IMR-90 (cell line): ENCODE results near the gene SNX5. TPM values are rescaled to one million over a fixed set of nuclear protein-coding genes. Genes with fewer than 3 reads are reported as not detected.

Experiments
- ATAC-seq: fragments of 200-7000 bp; cut with Tn5 transposase; 2 replicates; pipeline ENCODE4 v1.9.1; 2020; ENCODE audit warnings: low read depth, mild to moderate bottlenecking, moderate library complexity
- BruUV-seq: library from RNA; stranded (reverse); fragments of 400-500 nt; replicated peaks from 2 replicates; lab custom pipeline; 2021; lab: Mats Ljungman, UMichigan
- CTCF ChIA-PET: fragments of 300-600 bp; formaldehyde crosslinking; extraction: SDS; loops from one replicate; lab custom pipeline; 2021; ENCODE audit warnings: antibody characterized with exemption; lab: Yijun Ruan, JAX
- POLR2A ChIA-PET: fragments of 300-600 bp; sonication (Branson Sonifier 250); formaldehyde crosslinking; loops from one replicate; lab custom pipeline; 2022; ENCODE audit warnings: antibody characterized with exemption; ENCODE audit not compliant: unreplicated experiment; lab: Charles Lee
- DNase-seq: peaks from one replicate; pipeline ENCODE4 v3.0.0; 2013
- H2AFZ ChIP-seq: replicated peaks from 2 replicates; pipeline ENCODE3; 2013; ENCODE audit warnings: low read length, mild to moderate bottlenecking; ENCODE audit not compliant: poor library complexity
- H2AK5ac ChIP-seq: 2 replicates; pipeline ENCODE4 v1.6.1; 2013; ENCODE audit warnings: low read depth, low read length, inconsistent platforms
- H2AK9ac ChIP-seq: replicated peaks from 2 replicates; pipeline ENCODE3; 2013; ENCODE audit warnings: mild to moderate bottlenecking, low read depth, low read length, moderate library complexity; ENCODE audit not compliant: poor library complexity
- H2BK120ac ChIP-seq: 2 replicates; pipeline ENCODE4 v1.6.1; 2013; ENCODE audit warnings: low read depth, low read length, inconsistent platforms
- H2BK15ac ChIP-seq: 3 replicates; pipeline ENCODE4 v1.6.1; 2013; ENCODE audit warnings: low read depth, low read length, inconsistent platforms
- H2BK20ac ChIP-seq: 2 replicates; pipeline ENCODE4 v1.6.1; 2013; ENCODE audit warnings: low read depth, mild to moderate bottlenecking, inconsistent platforms, low read length, moderate library complexity
- H2BK5ac ChIP-seq: 2 replicates; pipeline ENCODE4 v1.6.1; 2013; ENCODE audit warnings: mild to moderate bottlenecking, low read depth, low read length, inconsistent platforms; ENCODE audit not compliant: poor library complexity, severe bottlenecking
- H3K14ac ChIP-seq: replicated peaks from 2 replicates; pipeline ENCODE4 v1.6.1; 2013; ENCODE audit warnings: low read depth, low read length, inconsistent platforms
- H3K18ac ChIP-seq: 2 replicates; pipeline ENCODE4 v1.6.1; 2013; ENCODE audit warnings: low read depth, low read length, control low read depth
- H3K23ac ChIP-seq: 2 replicates; pipeline ENCODE4 v1.6.1; 2013; ENCODE audit warnings: low read depth, low read length, inconsistent platforms
- H3K27ac ChIP-seq: 2 replicates; pipeline ENCODE4 v1.5.1; 2013; ENCODE audit warnings: mild to moderate bottlenecking, control low read depth, low read length; ENCODE audit not compliant: insufficient read depth
- H3K27me3 ChIP-seq: 2 replicates; pipeline ENCODE4 v1.6.1; 2013; ENCODE audit warnings: low read length; ENCODE audit not compliant: control insufficient read depth, insufficient read depth
- H3K36me3 ChIP-seq: 2 replicates; pipeline ENCODE4 v1.6.1; 2013; ENCODE audit warnings: low read length, mixed read lengths; ENCODE audit not compliant: control insufficient read depth, insufficient read depth
- H3K4ac ChIP-seq: 2 replicates; pipeline ENCODE4 v1.6.1; 2013; ENCODE audit warnings: low read depth, low read length, inconsistent platforms
- H3K4me1 ChIP-seq: 2 replicates; pipeline ENCODE4 v1.6.1; 2013; ENCODE audit warnings: low read length, mixed read lengths; ENCODE audit not compliant: control insufficient read depth, insufficient read depth
- H3K4me2 ChIP-seq: 2 replicates; pipeline ENCODE4 v1.6.1; 2013; ENCODE audit warnings: low read depth, mild to moderate bottlenecking, control low read depth, low read length, moderate library complexity
- H3K4me3 ChIP-seq: 2 replicates; pipeline ENCODE4 v1.5.1; 2013; ENCODE audit warnings: low read depth, mild to moderate bottlenecking, control low read depth, low read length, moderate library complexity; ENCODE audit not compliant: insufficient read depth
- H3K56ac ChIP-seq: 2 replicates; pipeline ENCODE4 v1.6.1; 2013; ENCODE audit warnings: low read length, inconsistent platforms; ENCODE audit not compliant: insufficient read depth; ENCODE audit errors: extremely low read depth
- H3K79me1 ChIP-seq, 2 experiments: 2 replicates each; pipeline ENCODE4 v1.6.1; 2013; ENCODE audit warnings: low read length in 2 of 2, inconsistent platforms in 1 of 2, low read depth in 1 of 2
- H3K9ac ChIP-seq: 2 replicates; pipeline ENCODE4 v1.6.1; 2013; ENCODE audit warnings: low read depth, low read length, control low read depth
- H3K9me1 ChIP-seq: 2 replicates; pipeline ENCODE4 v1.6.1; 2013; ENCODE audit warnings: low read length, inconsistent platforms; ENCODE audit not compliant: insufficient read depth
- H3K9me3 ChIP-seq: 2 replicates; pipeline ENCODE4 v1.6.1; 2013; ENCODE audit warnings: low read length; ENCODE audit not compliant: control insufficient read depth, insufficient read depth
- H4K20me1 ChIP-seq: 2 replicates; pipeline ENCODE4 v1.6.1; 2013; ENCODE audit warnings: low read length, inconsistent platforms; ENCODE audit not compliant: insufficient read depth
- H4K5ac ChIP-seq: 2 replicates; pipeline ENCODE4 v1.6.1; 2013; ENCODE audit warnings: mild to moderate bottlenecking, low read depth, low read length, control low read depth
- H4K8ac ChIP-seq, 2 experiments: 2 replicates each; pipeline ENCODE4 v1.6.1; 2013; ENCODE audit warnings: low read depth in 2 of 2, low read length in 2 of 2, control low read depth in 1 of 2, inconsistent platforms in 1 of 2
- H4K91ac ChIP-seq: 2 replicates; pipeline ENCODE4 v1.6.1; 2013; ENCODE audit warnings: low read depth, low read length, inconsistent platforms; ENCODE audit not compliant: insufficient read depth
- BHLHE40 ChIP-seq: fragments of 150-350 bp; IDR thresholded peaks from 2 replicates; pipeline ENCODE4 v1.6.1; 2016; ENCODE audit warnings: mild to moderate bottlenecking, low read depth, low read length
- CEBPB ChIP-seq: IDR thresholded peaks from 2 replicates; pipeline ENCODE4 v1.6.1; 2012; ENCODE audit warnings: low read depth, low read length, improper control_type of control experiment
- CHD1 ChIP-seq: IDR thresholded peaks from 2 replicates; pipeline ENCODE4 v1.6.1; 2012; ENCODE audit warnings: low read depth, low read length, improper control_type of control experiment
- FOS ChIP-seq: fragments of 150-350 bp; IDR thresholded peaks from 2 replicates; pipeline ENCODE4 v1.6.1; 2016; ENCODE audit warnings: low read depth, low read length
- MAFK ChIP-seq: IDR thresholded peaks from 2 replicates; pipeline ENCODE4 v1.6.1; 2012; ENCODE audit warnings: low read depth, low read length, improper control_type of control experiment
- MAZ ChIP-seq: IDR thresholded peaks from 2 replicates; pipeline ENCODE4 v1.6.1; 2012; ENCODE audit warnings: low read depth, mild to moderate bottlenecking, low read length, improper control_type of control experiment, moderate library complexity, borderline replicate concordance
- MXI1 ChIP-seq: IDR thresholded peaks from 2 replicates; pipeline ENCODE4 v1.6.1; 2012; ENCODE audit warnings: low read depth, mild to moderate bottlenecking, low read length, moderate library complexity, borderline replicate concordance
- NFE2L2 ChIP-seq: fragments of 150-350 bp; IDR thresholded peaks from 2 replicates; pipeline ENCODE4 v1.6.1; 2016; ENCODE audit warnings: low read depth, mild to moderate bottlenecking, low read length
- POLR2A ChIP-seq: IDR thresholded peaks from 2 replicates; pipeline ENCODE4 v1.6.1; 2012; ENCODE audit warnings: mild to moderate bottlenecking, low read depth, low read length
- RAD21 ChIP-seq: IDR thresholded peaks from 2 replicates; pipeline ENCODE4 v1.6.1; 2012; ENCODE audit warnings: low read length, improper control_type of control experiment
- RCOR1 ChIP-seq: IDR thresholded peaks from 2 replicates; pipeline ENCODE4 v1.6.1; 2012; ENCODE audit warnings: mild to moderate bottlenecking, low read length, improper control_type of control experiment; ENCODE audit not compliant: insufficient replicate concordance
- RFX5 ChIP-seq: IDR thresholded peaks from 2 replicates; pipeline ENCODE4 v1.8.0; 2012; ENCODE audit warnings: low read depth, mild to moderate bottlenecking, low read length, moderate library complexity
- SMC3 ChIP-seq: fragments of 150-350 bp; IDR thresholded peaks from 2 replicates; pipeline ENCODE4 v1.6.1; 2016; ENCODE audit warnings: low read depth, mild to moderate bottlenecking, antibody characterized with exemption, low read length, moderate library complexity
- WGBS, 2 experiments: methylation state at CpG; one replicate each; pipeline versions ENCODE4 v1.1.5 to v1.1.7; 2013; ENCODE audit warnings: missing lambda C conversion rate in 2 of 2; ENCODE audit not compliant: insufficient read length in 1 of 2; ENCODE audit errors: extremely low coverage in 2 of 2; 5-methylcytosine and 5-hydroxymethylcytosine counted together
- dilution Hi-C: fragments of 300-500 bp; cut with HindIII; formaldehyde crosslinking; loops from one replicate; pipeline ENCODE4 v1.14.3; 2018; ENCODE audit warnings: low sequenced_read_pairs; ENCODE audit not compliant: unreplicated experiment
- in situ Hi-C: fragments of 300-500 bp; cut with MboI; formaldehyde crosslinking; loops from 3 replicates; pipeline ENCODE4 v1.14.3; 2019; ENCODE audit warnings: low sequenced_read_pairs, inconsistent platforms, mixed read lengths
- intact Hi-C: fragments of 100-400 bp; cut with micrococcal nuclease; formaldehyde crosslinking; loops from 2 replicates; pipeline ENCODE4 v1.10.0; 2022
- polyA plus RNA-seq, 3 experiments: library from polyadenylated mRNA; depleted of rRNA; stranded (reverse); fragments of >200 nt; gene quantifications; 2 replicates each; pipeline ENCODE4 v1.2.3, GENCODE V29; 2012; ENCODE audit warnings: low replicate concordance in 1 of 3
- total RNA-seq: library from RNA; depleted of rRNA; stranded (reverse); fragments of >200 nt; gene quantifications from 2 replicates; pipeline ENCODE4 v1.2.3, GENCODE V29; 2012
- TF ChIP-seq, protein P1 (sequence below): conservative IDR thresholded peaks from 2 replicates; pipeline ENCODE4 v1.5.1; 2012; ENCODE audit warnings: mild to moderate bottlenecking, low read depth, low read length, improper control_type of control experiment
- TF ChIP-seq, protein P2 (sequence below): fragments of 150-350 bp; IDR thresholded peaks from 2 replicates; pipeline ENCODE4 v1.6.1; 2016; ENCODE audit warnings: low read depth, mild to moderate bottlenecking, low read length, moderate library complexity, borderline replicate concordance

The SNX5 gene
- total and polyA plus RNA-seq, 2 of the 4 experiments (the other 2 are of a cell fraction), result 65.4 to 92.8 TPM

DNA sequence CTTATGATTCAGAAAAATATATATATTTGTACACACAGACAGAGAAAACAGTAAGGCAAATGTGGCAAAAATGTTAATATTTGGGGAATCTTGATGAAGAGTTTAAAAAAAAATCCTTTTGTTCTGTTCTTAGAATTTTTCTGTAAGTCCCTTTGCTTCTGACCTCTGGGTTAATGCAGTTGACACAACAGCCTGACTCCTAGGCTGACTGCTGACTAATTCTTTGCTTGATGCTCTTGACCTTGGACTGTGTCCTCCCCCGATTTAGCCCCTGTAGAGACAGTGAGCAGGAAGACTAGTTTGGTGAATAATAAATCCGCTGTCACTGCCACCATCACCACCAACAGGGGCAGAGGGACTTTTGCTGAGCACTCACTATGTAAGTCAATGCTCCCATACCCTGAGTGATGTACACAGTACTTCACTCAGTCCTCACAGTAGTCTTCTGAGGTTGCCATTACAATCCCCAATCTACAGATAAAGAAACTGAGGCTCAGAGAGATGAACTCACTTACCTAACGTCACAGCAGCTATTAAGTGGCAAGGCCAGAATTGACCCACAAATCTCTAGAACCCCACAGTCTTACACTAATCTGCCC lies 71.7 kb downstream of the SNX5 start:
- Histone ChIP-seq H3K4me3 (no peak overlapping the region), H3K9me1 (peaks cover 7% of the 10 kb centered on the region), H3K79me1 (peaks cover 0 to 12% of the 10 kb centered on the region in 2 experiments; a peak in 2 of 4 replicates), H3K9me3 (no peaks in the 10 kb centered on the region), H3K36me3 (no peaks in the 10 kb centered on the region), H2BK15ac (peak overlapping the region; percentile 18; the same call in 1 of the 3 replicates), H2AK5ac (peak overlapping the region; percentile 87), H3K14ac (peak overlapping the region; percentile 34), H4K8ac (peak overlapping the region in 1 of 2 experiments; percentile 57; a peak in 1 of 4 replicates), H3K27me3 (no peaks in the 10 kb centered on the region), H3K4ac (peak overlapping the region; percentile 61), H2AK9ac (peak overlapping the region; percentile 7), H3K4me1 (peaks cover 13% of the 10 kb centered on the region), H4K91ac (peak overlapping the region; percentile 53; the same call in 1 of the 2 replicates), H4K20me1 (no peaks in the 10 kb centered on the region), H2BK5ac (no peak overlapping the region), H2BK20ac (peak overlapping the region; percentile 52; the same call in 1 of the 2 replicates), H2BK120ac (peak overlapping the region; percentile 79), H3K18ac (peak overlapping the region; percentile 7), H3K23ac (peak overlapping the region; percentile 5; the same call in 1 of the 2 replicates), H4K5ac (no peak overlapping the region), H3K27ac (peak overlapping the region; percentile 28; the same call in 1 of the 2 replicates), H3K9ac (peak overlapping the region; percentile 27; the same call in 1 of the 2 replicates), H2AFZ (peak overlapping the region; percentile 8), H3K56ac (no peak overlapping the region), H3K4me2 (no peak overlapping the region)
- in situ Hi-C loops (loop anchor here (5.0 kb wide), 1 partner anchor 220 kb away; no protein-coding TSS in a partner anchor), dilution Hi-C loops (no loop called here), intact Hi-C loops (loop anchor here (5.0 kb wide), 2 partner anchors 55 to 390 kb away; no protein-coding TSS in a partner anchor)
- ATAC-seq (no peak), DNase-seq (no peak)
- ChIA-PET POLR2A (no interaction called here), CTCF (interaction anchor here (1.4 kb wide), 1 partner anchor 42 kb away, joined by 3 read pairs; no protein-coding TSS in a partner anchor)
- no TSS peak for BruUV-seq
- WGBS, 2 experiments, result no CpG with 5 or more reads among the region's 3 CpGs
- TF ChIP-seq MAFK, result no peak
- no peak for TF ChIP-seq BHLHE40
- TF ChIP-seq NFE2L2, result no peak
- TF ChIP-seq, protein P1, sequence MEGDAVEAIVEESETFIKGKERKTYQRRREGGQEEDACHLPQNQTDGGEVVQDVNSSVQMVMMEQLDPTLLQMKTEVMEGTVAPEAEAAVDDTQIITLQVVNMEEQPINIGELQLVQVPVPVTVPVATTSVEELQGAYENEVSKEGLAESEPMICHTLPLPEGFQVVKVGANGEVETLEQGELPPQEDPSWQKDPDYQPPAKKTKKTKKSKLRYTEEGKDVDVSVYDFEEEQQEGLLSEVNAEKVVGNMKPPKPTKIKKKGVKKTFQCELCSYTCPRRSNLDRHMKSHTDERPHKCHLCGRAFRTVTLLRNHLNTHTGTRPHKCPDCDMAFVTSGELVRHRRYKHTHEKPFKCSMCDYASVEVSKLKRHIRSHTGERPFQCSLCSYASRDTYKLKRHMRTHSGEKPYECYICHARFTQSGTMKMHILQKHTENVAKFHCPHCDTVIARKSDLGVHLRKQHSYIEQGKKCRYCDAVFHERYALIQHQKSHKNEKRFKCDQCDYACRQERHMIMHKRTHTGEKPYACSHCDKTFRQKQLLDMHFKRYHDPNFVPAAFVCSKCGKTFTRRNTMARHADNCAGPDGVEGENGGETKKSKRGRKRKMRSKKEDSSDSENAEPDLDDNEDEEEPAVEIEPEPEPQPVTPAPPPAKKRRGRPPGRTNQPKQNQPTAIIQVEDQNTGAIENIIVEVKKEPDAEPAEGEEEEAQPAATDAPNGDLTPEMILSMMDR, result no peak
- no peak for TF ChIP-seq CEBPB
- TF ChIP-seq, protein P2, sequence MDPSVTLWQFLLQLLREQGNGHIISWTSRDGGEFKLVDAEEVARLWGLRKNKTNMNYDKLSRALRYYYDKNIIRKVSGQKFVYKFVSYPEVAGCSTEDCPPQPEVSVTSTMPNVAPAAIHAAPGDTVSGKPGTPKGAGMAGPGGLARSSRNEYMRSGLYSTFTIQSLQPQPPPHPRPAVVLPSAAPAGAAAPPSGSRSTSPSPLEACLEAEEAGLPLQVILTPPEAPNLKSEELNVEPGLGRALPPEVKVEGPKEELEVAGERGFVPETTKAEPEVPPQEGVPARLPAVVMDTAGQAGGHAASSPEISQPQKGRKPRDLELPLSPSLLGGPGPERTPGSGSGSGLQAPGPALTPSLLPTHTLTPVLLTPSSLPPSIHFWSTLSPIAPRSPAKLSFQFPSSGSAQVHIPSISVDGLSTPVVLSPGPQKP, result no peak
- no peak for TF ChIP-seq FOS
- no peak for TF ChIP-seq CHD1
- TF ChIP-seq MXI1, result no peak
- no peak for TF ChIP-seq RAD21
- TF ChIP-seq MAZ, result no peak
- no peak for TF ChIP-seq RFX5
- no peak for TF ChIP-seq RCOR1
- TF ChIP-seq SMC3, result no peak
- no peak for TF ChIP-seq POLR2A
